IPS-18c (cell line): ENCODE results near the gene GPR62.
"Not testable (repeated sequence)": the region's sequence is repeated elsewhere in the genome, so short reads cannot be mapped to it uniquely, and the experiment has no call there.

ENCODE experiments used
- H3K4me3 ChIP-seq: 2 replicates; pipeline ENCODE4 v1.7.0; 2013; ENCODE audit warnings: low read depth, mild to moderate bottlenecking, low read length, moderate library complexity; ENCODE audit not compliant: insufficient read depth
- H3K9me3 ChIP-seq: one replicate; pipeline ENCODE4 v1.6.1; 2013; ENCODE audit warnings: mild to moderate bottlenecking, low read length, moderate library complexity; ENCODE audit not compliant: control insufficient read depth, insufficient read depth

GPR62 gene, protein sequence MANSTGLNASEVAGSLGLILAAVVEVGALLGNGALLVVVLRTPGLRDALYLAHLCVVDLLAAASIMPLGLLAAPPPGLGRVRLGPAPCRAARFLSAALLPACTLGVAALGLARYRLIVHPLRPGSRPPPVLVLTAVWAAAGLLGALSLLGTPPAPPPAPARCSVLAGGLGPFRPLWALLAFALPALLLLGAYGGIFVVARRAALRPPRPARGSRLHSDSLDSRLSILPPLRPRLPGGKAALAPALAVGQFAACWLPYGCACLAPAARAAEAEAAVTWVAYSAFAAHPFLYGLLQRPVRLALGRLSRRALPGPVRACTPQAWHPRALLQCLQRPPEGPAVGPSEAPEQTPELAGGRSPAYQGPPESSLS

GRCh38 chr3:51955175-51955892, at the start of gene GPR62:
TSS of gene GPR62 (plus strand) at chr3:51955381. CDS start at chr3:51955653, 272 bp downstream.
- Histone ChIP-seq H3K9me3 (no peaks in the 10 kb centered on the region), H3K4me3 (peak within 1 kb of the TSS; percentile 46; the same call in 1 of the 2 replicates)

GRCh38 chr3:51908026-51908425, 47.2 kb upstream of the GPR62 start:
- H3K4me3 ChIP-seq, result no peak overlapping the region

GRCh38 chr3:51916418-51916817, 38.8 kb upstream of the GPR62 start:
- no peaks in the 10 kb centered on the region for H3K9me3 ChIP-seq
- H3K4me3 ChIP-seq, result no peak overlapping the region

More at GRCh38 chr3:51908026-51908425, 47.2 kb upstream of the GPR62 start:
- no peaks in the 10 kb centered on the region for H3K9me3 ChIP-seq

GRCh38 chr3:51921081-51921578, 34.1 kb upstream of the GPR62 start:
- no peak overlapping the region for H3K4me3 ChIP-seq
- H3K9me3 ChIP-seq, result no peaks in the 10 kb centered on the region

DNA sequence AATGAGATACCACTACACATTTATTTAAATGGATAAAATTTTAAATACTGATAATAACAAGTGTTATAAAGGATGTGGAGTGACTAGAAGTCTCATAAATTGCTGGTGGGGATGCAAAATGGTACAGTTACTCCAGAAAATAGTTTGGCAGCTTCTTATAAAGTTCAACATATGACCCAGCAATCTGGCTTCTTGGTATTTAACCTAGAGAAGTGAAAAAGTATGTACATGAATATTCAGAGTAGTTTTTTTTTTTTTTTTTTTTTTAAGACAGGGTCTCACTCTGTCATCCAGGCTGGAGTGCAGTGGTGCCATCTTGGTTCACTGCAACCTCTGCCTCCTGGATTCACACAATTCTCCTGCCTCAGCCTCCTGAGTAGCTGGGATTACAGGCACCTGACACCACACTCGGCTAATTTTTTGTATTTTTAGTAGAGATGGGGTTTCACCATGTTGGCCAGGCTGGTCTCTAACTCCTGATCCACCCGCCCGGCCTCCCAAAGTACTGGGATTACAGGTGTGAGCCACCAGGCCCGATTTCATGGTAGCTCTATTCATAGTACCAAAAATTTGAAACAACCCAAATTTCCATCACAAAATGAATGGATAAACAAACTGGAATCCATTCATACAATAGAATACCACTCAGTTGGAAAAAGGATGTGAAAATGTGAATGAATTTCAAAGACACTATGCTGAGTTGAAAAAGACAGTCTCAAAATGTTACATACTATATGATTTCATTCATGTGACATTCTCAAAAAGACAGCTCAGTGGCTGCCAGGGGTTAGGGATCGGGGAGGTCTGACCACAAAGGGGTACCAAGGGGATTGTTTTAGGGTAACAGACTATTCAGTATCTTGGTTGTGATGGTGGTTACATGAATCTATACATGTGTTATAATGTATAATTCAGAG, 27.9 kb upstream of the GPR62 start:
- H3K4me3 ChIP-seq, result no peak overlapping the region
- no peaks in the 10 kb centered on the region for H3K9me3 ChIP-seq

- no peaks in the 10 kb centered on the region for H3K9me3 ChIP-seq
Measured at GRCh38 chr3:51928438-51928837, 26.7 kb upstream of the GPR62 start.

GRCh38 chr3:51928981-51929380, 26.2 kb upstream of the GPR62 start:
- H3K9me3 ChIP-seq, H3K4me3 ChIP-seq: not testable (repeated sequence)

More at GRCh38 chr3:51928438-51928837, 26.7 kb upstream of the GPR62 start:
- no peak overlapping the region for H3K4me3 ChIP-seq

GRCh38 chr3:51929420-51930003, 25.7 kb upstream of the GPR62 start:
- no peak overlapping the region for H3K4me3 ChIP-seq

DNA sequence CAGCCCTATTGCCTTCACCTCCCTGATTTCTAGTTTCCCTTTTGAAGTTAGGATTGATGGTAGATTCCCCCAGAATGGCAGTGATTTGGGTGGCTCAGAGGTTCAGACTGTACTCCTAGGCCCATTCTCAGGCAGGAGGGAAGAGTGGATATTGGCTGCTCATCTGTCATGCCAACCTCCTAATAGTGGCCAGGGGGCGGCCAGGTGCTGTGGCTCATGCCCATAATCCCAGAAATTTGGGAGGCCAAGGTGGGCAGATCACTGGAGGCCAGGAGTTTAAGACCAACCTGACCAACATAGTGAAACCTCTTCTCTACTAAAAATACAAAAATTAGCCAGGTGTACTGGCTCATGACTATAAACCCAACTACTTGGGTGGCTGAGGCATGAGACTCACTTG, 24.7 kb upstream of the GPR62 start:
- Histone ChIP-seq H3K9me3 (no peaks in the 10 kb centered on the region), H3K4me3 (no peak overlapping the region)

More at GRCh38 chr3:51929420-51930003, 25.7 kb upstream of the GPR62 start:
- H3K9me3 ChIP-seq, result no peaks in the 10 kb centered on the region

DNA sequence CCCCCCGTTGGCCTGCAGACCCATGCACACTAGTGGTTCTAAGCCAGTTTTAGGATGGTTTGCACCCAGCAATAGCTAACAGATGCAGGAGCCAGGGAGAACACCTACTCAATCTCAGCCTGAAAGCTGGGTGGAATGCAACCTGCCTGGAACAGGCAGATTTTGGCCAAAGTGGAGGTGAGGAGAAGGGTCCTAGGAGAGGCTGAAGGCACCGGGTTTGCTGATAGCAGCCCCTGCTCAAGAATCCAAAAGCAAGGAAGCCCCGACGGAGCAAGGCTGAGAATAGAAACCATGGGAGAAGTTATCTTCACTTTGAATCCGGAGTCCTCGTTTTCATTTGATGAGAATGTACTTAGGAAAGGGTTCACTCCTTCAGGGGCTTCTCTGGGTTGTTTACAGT, 23.4 kb upstream of the GPR62 start:
- Histone ChIP-seq H3K4me3 (no peak overlapping the region), H3K9me3 (no peaks in the 10 kb centered on the region)

- Histone ChIP-seq H3K9me3 (no peaks in the 10 kb centered on the region), H3K4me3 (no peak overlapping the region)
Measured at GRCh38 chr3:51932471-51933370, 22.5 kb upstream of the GPR62 start.

DNA sequence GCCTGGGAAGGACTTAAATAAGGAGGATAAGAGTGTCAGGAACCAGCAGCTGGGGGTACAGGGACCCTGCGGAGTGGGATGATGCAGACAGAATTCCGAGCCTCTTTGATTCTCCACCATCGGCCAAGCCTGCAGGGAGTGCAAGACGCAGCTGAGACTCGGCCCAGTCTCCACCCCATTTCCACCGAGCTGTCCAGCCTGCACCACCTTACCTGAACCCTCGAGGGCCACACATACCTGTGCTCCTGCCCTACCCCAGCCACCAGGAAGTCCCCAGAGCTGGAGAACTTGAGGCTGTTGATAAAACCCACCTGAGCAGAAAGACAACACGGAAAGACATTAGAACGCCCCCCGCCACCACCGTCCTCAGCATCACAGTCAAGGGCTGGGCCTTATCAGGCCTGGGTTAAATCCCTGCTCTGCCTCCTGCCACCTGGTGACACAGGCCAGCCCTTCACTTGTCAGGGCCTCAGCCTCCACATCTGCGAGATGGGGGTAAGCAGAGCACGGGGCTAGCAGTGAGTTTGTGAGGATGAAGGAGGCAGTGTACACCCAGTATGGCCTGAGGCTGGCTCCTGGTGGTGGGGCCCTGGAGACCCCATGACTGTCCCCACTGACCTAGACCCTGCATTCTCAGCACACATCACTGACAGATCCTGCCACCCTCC, 21.6 kb upstream of the GPR62 start:
- no peaks in the 10 kb centered on the region for H3K9me3 ChIP-seq

DNA sequence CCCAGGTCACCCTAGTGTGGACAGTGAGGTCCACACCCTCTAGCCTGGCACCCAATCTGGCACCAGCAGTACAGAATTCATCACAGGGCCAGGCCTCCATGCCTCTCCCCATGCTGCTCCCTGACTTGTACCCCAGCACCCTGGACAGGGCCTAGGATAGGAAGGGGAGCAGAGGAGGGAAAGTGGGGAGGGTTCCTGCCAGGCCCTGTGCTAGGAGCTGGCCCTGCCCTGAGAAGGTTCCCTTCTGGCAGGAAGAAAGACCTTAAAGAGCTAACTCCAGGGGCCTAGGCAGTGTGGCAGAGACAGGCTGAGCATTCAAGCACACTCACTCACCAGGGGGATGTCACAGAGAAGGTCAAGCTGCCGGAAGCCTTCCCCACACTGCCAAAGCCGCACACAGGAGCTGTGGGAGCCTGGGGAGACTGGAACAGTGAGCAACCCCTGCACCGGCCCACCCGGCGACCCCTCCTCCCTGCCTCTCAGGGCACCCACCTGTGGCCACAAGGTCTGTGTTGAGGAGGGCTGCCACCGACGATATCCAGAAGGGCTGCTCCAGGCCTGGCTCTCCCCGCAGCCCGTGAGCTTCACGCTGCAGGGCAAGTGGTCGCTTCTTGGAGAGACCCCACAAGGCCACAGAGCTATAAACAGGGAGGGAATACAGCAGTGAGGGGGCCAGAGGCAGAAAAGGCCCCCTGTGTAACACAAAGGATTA, 20.9 kb upstream of the GPR62 start:
- Histone ChIP-seq H3K9me3 (no peaks in the 10 kb centered on the region), H3K4me3 (no peak overlapping the region)

More for the DNA sequence above, 21.6 kb upstream of the GPR62 start:
- no peak overlapping the region for H3K4me3 ChIP-seq

DNA sequence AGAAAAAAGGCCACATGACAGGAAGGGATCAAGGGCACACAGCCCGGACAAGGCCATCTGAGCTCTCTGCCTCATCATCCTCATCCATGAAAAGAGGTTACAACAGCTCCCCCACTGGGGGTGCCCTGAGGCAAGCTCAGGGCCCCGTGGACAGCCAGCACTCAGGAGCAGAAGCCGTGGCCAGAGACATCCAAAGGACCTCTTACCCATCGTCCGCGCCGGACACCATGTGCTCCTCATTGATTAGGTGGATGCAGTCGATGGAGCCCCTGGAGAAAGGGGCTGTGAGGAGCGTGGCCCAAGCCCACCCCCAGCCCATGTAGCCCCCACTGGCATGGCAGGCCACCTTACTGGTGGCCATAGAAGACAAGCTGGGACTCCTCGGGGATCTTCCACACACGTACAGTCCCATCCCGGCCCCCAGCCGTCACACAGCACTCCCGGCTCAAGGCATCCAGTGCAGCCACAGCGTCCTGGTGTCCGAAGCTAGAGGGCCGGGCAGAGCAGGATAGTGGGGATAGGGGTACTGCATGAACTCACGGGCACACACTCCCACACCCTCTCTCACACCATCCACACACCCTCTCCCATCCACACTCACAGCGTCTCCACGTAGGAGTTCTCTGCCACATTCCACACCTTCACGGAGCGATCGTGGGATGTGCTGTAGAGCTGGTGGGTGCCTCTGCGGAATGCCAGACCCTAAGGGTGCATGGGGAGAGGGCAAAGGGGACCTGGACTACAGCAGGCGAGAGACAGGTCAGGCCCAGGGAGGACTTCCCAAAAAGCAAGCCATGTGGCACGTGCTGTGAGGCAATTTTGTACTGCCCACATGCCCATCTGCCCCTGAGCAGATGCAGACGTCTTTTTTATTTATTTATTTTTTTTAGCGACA, 19.9 kb upstream of the GPR62 start:
- Histone ChIP-seq H3K4me3 (no peak overlapping the region), H3K9me3 (no peaks in the 10 kb centered on the region)
